T-cell (primary cell): ENCODE results near the gene RASL10B. TPM values are rescaled to one million over a fixed set of nuclear protein-coding genes. Genes with fewer than 3 reads are reported as not detected.

Source experiments
- ATAC-seq, 4 experiments: fragments of 200-7000 bp in 3 of 4; fragments of 150-1000 bp in 1 of 4; cut with Tn5 transposase; replicated peaks in 1 of 4; 1 replicate in 3 of 4; 2 replicates in 1 of 4; pipeline ENCODE4 v1.10.0; 2021; ENCODE audit warnings: moderate library complexity in 3 of 4, mild to moderate bottlenecking in 2 of 4, moderate number of reproducible peaks in 1 of 4
- CTCF ChIA-PET, 2 donors: fragments of 300-600 bp; sonication (Branson Sonifier 250); formaldehyde crosslinking; loops; one replicate each; lab custom pipeline; 2022; ENCODE audit warnings: antibody characterized with exemption in 2 of 2; lab: Charles Lee
- POLR2A ChIA-PET, 2 donors: fragments of 300-600 bp; sonication (Branson Sonifier 250); formaldehyde crosslinking; loops; one replicate each; lab custom pipeline; 2022; ENCODE audit warnings: antibody characterized with exemption in 2 of 2; lab: Charles Lee
- DNase-seq, 35 experiments: peaks; one replicate each; pipeline versions ENCODE4 v3.0.0 to v3.0.0-alpha.2; 2013 to 2023
- H3K27ac ChIP-seq: one replicate; pipeline ENCODE4 v1.5.1; 2013; ENCODE audit warnings: low read length
- H3K27me3 ChIP-seq, 2 experiments: replicated peaks in 1 of 2; 1 replicate in 1 of 2; 2 replicates in 1 of 2; pipeline versions ENCODE4 v1.6.1 to v1.7.0; 2013; ENCODE audit warnings: low read length in 1 of 2, mixed read lengths in 1 of 2; ENCODE audit not compliant: control insufficient read depth in 2 of 2, insufficient read depth in 2 of 2; ENCODE audit errors: extremely low read depth in 1 of 2
- H3K36me3 ChIP-seq, 2 donors: 1 replicate in 1 of 2; 2 replicates in 1 of 2; pipeline versions ENCODE4 v1.6.1 to v1.7.0; 2013; ENCODE audit warnings: low read length in 1 of 2; ENCODE audit not compliant: control insufficient read depth in 2 of 2, insufficient read depth in 1 of 2; ENCODE audit errors: extremely low read depth in 1 of 2
- H3K4me1 ChIP-seq, 2 experiments: 1 replicate in 1 of 2; 2 replicates in 1 of 2; pipeline versions ENCODE4 v1.6.1 to v1.7.0; 2013; ENCODE audit warnings: low read length in 2 of 2, mixed read lengths in 1 of 2; ENCODE audit not compliant: insufficient read depth in 2 of 2, control insufficient read depth in 1 of 2; ENCODE audit errors: extremely low read depth in 1 of 2
- H3K4me3 ChIP-seq, 2 donors: 1 replicate in 1 of 2; 2 replicates in 1 of 2; pipeline versions ENCODE4 v1.5.1 to v1.7.0; 2013; ENCODE audit warnings: mild to moderate bottlenecking in 2 of 2, low read length in 1 of 2, moderate library complexity in 1 of 2; ENCODE audit not compliant: control insufficient read depth in 1 of 2; ENCODE audit errors: extremely low read depth in 1 of 2
- H3K9me3 ChIP-seq: 2 replicates; pipeline ENCODE4 v1.7.0; 2013
- H3K27ac Mint-ChIP-seq, 2 donors: one replicate each; pipeline ENCODE4 v1.8.0; 2020 to 2021; ENCODE audit warnings: mild to moderate bottlenecking in 2 of 2, mixed read lengths in 2 of 2
- H3K27me3 Mint-ChIP-seq, 2 donors: one replicate each; pipeline ENCODE4 v1.8.0; 2021 to 2022; ENCODE audit warnings: mixed read lengths in 2 of 2
- H3K36me3 Mint-ChIP-seq: one replicate; pipeline ENCODE4 v1.8.0; 2021; ENCODE audit warnings: mixed read lengths
- H3K4me1 Mint-ChIP-seq, 3 donors: one replicate each; pipeline ENCODE4 v1.8.0; 2020 to 2022; ENCODE audit warnings: mixed read lengths in 3 of 3, mild to moderate bottlenecking in 1 of 3
- H3K4me3 Mint-ChIP-seq, 3 donors: one replicate each; pipeline ENCODE4 v1.8.0; 2020 to 2022; ENCODE audit warnings: mild to moderate bottlenecking in 3 of 3, mixed read lengths in 3 of 3, moderate library complexity in 3 of 3
- H3K9me3 Mint-ChIP-seq, 3 donors: one replicate each; pipeline ENCODE4 v1.8.0; 2020 to 2022; ENCODE audit warnings: mixed read lengths in 3 of 3
- WGBS: methylation state at CpG from one replicate; pipeline ENCODE4 v1.1.5; 2013; ENCODE audit warnings: missing lambda C conversion rate; ENCODE audit not compliant: insufficient coverage; 5-methylcytosine and 5-hydroxymethylcytosine counted together
- total RNA-seq, 35 experiments: library from RNA in 6 of 35; stranded (reverse) in 6 of 35; fragments of 120-200 nt in 1 of 35; gene quantifications; one replicate each; pipeline versions ENCODE4 v1.2.1 to v1.2.4 and lab custom pipeline; 2013 to 2026

Gene RASL10B
- total RNA-seq, 5 donors from 2014 or later (not counting 1 experiment from before 2014, with no cell fraction given) = 0.38 to 0.56 (median 0.39) TPM

DNA sequence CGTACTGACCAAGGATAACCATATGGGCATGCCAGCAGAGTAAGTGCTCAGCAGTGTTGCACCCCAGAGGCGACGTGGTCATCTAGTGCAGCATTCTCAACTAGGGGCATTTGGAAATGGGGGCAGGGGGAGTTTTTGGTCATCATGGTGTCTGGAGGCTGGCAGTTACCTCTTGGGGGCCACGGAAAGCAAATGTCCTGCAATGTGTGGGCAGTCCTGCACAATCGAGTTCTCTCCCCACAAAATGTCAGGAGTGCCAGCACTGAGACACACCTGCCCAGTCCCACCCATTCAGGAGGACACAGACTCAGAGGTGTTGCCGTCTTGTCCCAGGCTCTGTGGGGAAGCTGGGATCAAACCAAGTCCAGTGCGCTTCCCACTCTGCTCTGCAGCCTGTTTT, 3.0 kb downstream of the RASL10B start:
- DNase-seq = no peak
- Mint-ChIP-seq H3K4me3 (no peak overlapping the region), H3K27ac (no peak overlapping the region), H3K9me3 (no peaks in the 10 kb centered on the region), H3K4me1 (peaks cover 24 to 29% (median 26%) of the 10 kb centered on the region in 3 donors), H3K27me3 (no peaks in the 10 kb centered on the region), H3K36me3 (peaks cover 7% of the 10 kb centered on the region)
- Histone ChIP-seq H3K36me3 (no peaks in the 10 kb centered on the region), H3K9me3 (no peaks in the 10 kb centered on the region), H3K4me3 (no peak overlapping the region), H3K27me3 (peaks cover 0 to 3% of the 10 kb centered on the region in 2 experiments), H3K27ac (no peak overlapping the region), H3K4me1 (peaks cover 8 to 21% of the 10 kb centered on the region in 2 experiments)
- ChIA-PET POLR2A (interaction anchor here in 1 of 2 donors (0.6 kb wide), 1 partner anchor 62 kb away, joined by 4 read pairs; no protein-coding TSS in a partner anchor), CTCF (no interaction called here)
- 92% methylated on average over 6 of the region's 7 CpGs for WGBS
- no peak for ATAC-seq

- H3K4me1 ChIP-seq = peaks cover 8 to 17% of the 10 kb centered on the region in 2 experiments
- no peaks in the 10 kb centered on the region for H3K9me3 ChIP-seq
- no peak for ATAC-seq
- no peak overlapping the region for H3K27ac ChIP-seq
- peaks cover 7% of the 10 kb centered on the region for H3K36me3 Mint-ChIP-seq
- POLR2A ChIA-PET = no interaction called here
- CTCF ChIA-PET = no interaction called here
- WGBS = 93% methylated on average over 22 of the region's 29 CpGs
- peaks cover 5 to 6% of the 10 kb centered on the region in 2 donors for H3K27me3 Mint-ChIP-seq
- H3K27me3 ChIP-seq = peaks cover under 1 to 6% of the 10 kb centered on the region in 2 experiments
- H3K4me1 Mint-ChIP-seq = peaks cover 19 to 22% (median 20%) of the 10 kb centered on the region in 3 donors
- no peaks in the 10 kb centered on the region for H3K9me3 Mint-ChIP-seq
- no peak overlapping the region for H3K4me3 Mint-ChIP-seq
- H3K4me3 ChIP-seq = no peak overlapping the region
- DNase-seq = no peak
- no peaks in the 10 kb centered on the region for H3K36me3 ChIP-seq
- H3K27ac Mint-ChIP-seq = no peak overlapping the region
Measured at GRCh38 chr17:35735036-35735805, 3.8 kb downstream of the RASL10B start.

- Mint-ChIP-seq H3K9me3 (no peaks in the 10 kb centered on the region), H3K36me3 (no peaks in the 10 kb centered on the region), H3K27me3 (peaks cover 6 to 13% of the 10 kb centered on the region in 2 donors), H3K27ac (no peak overlapping the region), H3K4me1 (peaks cover 12 to 13% (median 12%) of the 10 kb centered on the region in 3 donors), H3K4me3 (no peak overlapping the region)
- H3K27me3 ChIP-seq = peaks cover 7 to 13% of the 10 kb centered on the region in 2 experiments
- no peaks in the 10 kb centered on the region for H3K9me3 ChIP-seq
- ATAC-seq = no peak
- no peak overlapping the region for H3K27ac ChIP-seq
- CTCF ChIA-PET = no interaction called here
- H3K4me3 ChIP-seq = no peak overlapping the region
- DNase-seq = no peak
- POLR2A ChIA-PET = no interaction called here
- no peaks in the 10 kb centered on the region for H3K36me3 ChIP-seq
- 90% methylated on average over 3 of the region's 5 CpGs for WGBS
- H3K4me1 ChIP-seq = peaks cover under 1 to 11% of the 10 kb centered on the region in 2 experiments
Measured at GRCh38 chr17:35736236-35736635, 4.8 kb downstream of the RASL10B start.

DNA sequence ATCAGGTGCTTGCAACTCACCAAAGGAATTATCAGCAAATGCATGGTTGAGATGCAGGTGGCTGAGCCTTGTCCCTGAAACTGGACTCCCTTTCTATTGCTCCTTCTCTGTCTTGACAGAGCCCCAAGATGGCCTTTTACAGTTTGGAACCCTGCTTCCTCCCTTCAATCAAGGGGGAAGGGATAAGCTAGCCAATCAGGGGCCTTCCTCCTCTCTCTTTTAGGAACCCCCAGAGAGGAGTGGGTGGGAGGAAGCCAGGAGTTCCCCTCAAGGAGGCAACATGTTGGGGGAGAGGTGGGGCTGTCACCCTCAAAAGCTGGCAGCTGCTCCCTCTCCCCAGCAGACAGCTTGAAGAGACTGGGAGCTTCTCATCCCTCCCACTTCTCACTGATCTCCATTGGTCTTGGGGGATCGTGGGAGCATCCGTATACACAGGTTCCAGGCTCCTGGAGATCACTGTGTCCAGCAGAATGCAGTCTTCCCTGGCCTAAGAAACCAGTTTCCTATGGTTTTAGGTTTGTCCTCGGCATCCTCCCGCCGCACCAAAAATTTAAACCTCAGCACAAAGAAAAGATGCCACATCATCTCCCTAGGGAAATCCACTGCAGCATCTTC, 7.2 kb downstream of the RASL10B start:
- Mint-ChIP-seq H3K4me1 (peaks cover 5 to 10% (median 9%) of the 10 kb centered on the region in 3 donors), H3K4me3 (no peak overlapping the region), H3K27ac (no peak overlapping the region), H3K9me3 (no peaks in the 10 kb centered on the region), H3K36me3 (no peaks in the 10 kb centered on the region), H3K27me3 (peaks cover 19 to 30% of the 10 kb centered on the region in 2 donors)
- no peaks in the 10 kb centered on the region for H3K9me3 ChIP-seq
- CTCF ChIA-PET = interaction anchor here (0.5 to 1.3 kb wide), 2 partner anchors 9 to 11 kb away, joined by 3 to 10 read pairs; no protein-coding TSS in a partner anchor
- H3K4me3 ChIP-seq = no peak overlapping the region
- DNase-seq = no peak
- no peak for ATAC-seq
- no peaks in the 10 kb centered on the region for H3K36me3 ChIP-seq
- no peak overlapping the region for H3K27ac ChIP-seq
- peaks cover 7 to 37% of the 10 kb centered on the region in 2 experiments for H3K27me3 ChIP-seq
- POLR2A ChIA-PET = no interaction called here
- 80% methylated on average over 2 of the region's 5 CpGs for WGBS
- H3K4me1 ChIP-seq = peaks cover 0 to 11% of the 10 kb centered on the region in 2 experiments

DNA sequence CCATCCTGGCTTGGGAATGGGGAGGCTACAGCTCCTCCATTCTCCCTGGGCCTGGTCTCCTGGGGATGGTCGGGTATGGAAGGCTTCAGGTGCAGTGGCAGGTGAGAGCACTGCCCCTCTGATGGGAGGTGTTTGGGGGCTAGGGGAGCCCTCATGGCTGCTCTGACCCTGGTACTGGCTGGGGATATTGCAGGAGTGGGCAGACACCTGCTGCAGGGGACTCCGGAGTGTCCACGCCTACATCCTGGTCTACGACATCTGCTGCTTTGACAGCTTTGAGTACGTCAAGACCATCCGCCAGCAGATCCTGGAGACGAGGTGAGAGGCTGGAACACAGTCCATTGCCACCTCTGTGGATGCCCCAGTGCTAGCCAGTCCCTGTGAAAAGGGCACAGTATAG, 8.8 kb downstream of the RASL10B start:
- WGBS = 97% methylated on average over 6 of the region's 7 CpGs
- Mint-ChIP-seq H3K4me3 (peak overlapping the region in 1 of 3 donors; percentile 65), H3K27me3 (peaks cover 22 to 39% of the 10 kb centered on the region in 2 donors), H3K4me1 (peaks cover 5 to 10% (median 9%) of the 10 kb centered on the region in 3 donors), H3K9me3 (no peaks in the 10 kb centered on the region), H3K36me3 (no peaks in the 10 kb centered on the region), H3K27ac (no peak overlapping the region)
- Histone ChIP-seq H3K4me3 (no peak overlapping the region), H3K4me1 (peaks cover 0 to 11% of the 10 kb centered on the region in 2 experiments), H3K36me3 (no peaks in the 10 kb centered on the region), H3K9me3 (no peaks in the 10 kb centered on the region), H3K27ac (no peak overlapping the region), H3K27me3 (peaks cover 7 to 53% of the 10 kb centered on the region in 2 experiments)
- ATAC-seq = no peak
- ChIA-PET CTCF (no interaction called here), POLR2A (interaction anchor here (0.5 to 0.6 kb wide), 2 partner anchors 9 to 17 kb away, joined by 3 read pairs; no protein-coding TSS in a partner anchor)
- no peak for DNase-seq
